ENCODE measurements around the gene RNF20.
"Not testable (repeated sequence)": the region's sequence is repeated elsewhere in the genome, so short reads cannot be mapped to it uniquely, and the experiment has no call there.

RNF20 gene

GRCh38 chr9:101536938-101537337, 3.3 kb downstream of the RNF20 start:
- DNase-seq (ENCODE audit: low read depth in 2 of 2): no peak

GRCh38 chr9:101540069-101540468, 6.4 kb downstream of the RNF20 start:
- no peak for DNase-seq (ENCODE audit: low read depth in 2 of 2)

- no peak for DNase-seq (ENCODE audit: low read depth in 2 of 2)
Measured at GRCh38 chr9:101543098-101543735, 9.6 kb downstream of the RNF20 start.

- DNase-seq (ENCODE audit: low read depth in 2 of 2): not testable (repeated sequence)
Measured at GRCh38 chr9:101549472-101550098, 15.9 kb downstream of the RNF20 start.

GRCh38 chr9:101561740-101562139, 28.1 kb downstream of the RNF20 start:
- no peak for DNase-seq (ENCODE audit: low read depth in 2 of 2)

GRCh38 chr9:101562966-101563365, 29.3 kb downstream of the RNF20 start:
- no peak for DNase-seq (ENCODE audit: low read depth in 2 of 2)

GRCh38 chr9:101564252-101564651, 30.6 kb downstream of the RNF20 start:
- no peak for DNase-seq (ENCODE audit: low read depth in 2 of 2)

GRCh38 chr9:101566904-101567724, 33.5 kb downstream of the RNF20 start:
- no peak for DNase-seq (ENCODE audit: low read depth in 2 of 2)

GRCh38 chr9:101567725-101568350, 34.2 kb downstream of the RNF20 start:
- DNase-seq (ENCODE audit: low read depth in 2 of 2): no peak

GRCh38 chr9:101569741-101570501, 36.3 kb downstream of the RNF20 start:
- DNase-seq (ENCODE audit: low read depth in 2 of 2): no peak

- DNase-seq (ENCODE audit: low read depth in 2 of 2): no peak
Measured at GRCh38 chr9:101571114-101571513, 37.5 kb downstream of the RNF20 start.

GRCh38 chr9:101572316-101572715, 38.7 kb downstream of the RNF20 start:
- no peak for DNase-seq (ENCODE audit: low read depth in 2 of 2)

- no peak for DNase-seq (ENCODE audit: low read depth in 2 of 2)
Measured at GRCh38 chr9:101574731-101575333, 41.2 kb downstream of the RNF20 start.

- DNase-seq (ENCODE audit: low read depth in 2 of 2): no peak
Measured at GRCh38 chr9:101578378-101578777, 44.7 kb downstream of the RNF20 start.

GRCh38 chr9:101579711-101580545, 46.3 kb downstream of the RNF20 start:
- no peak for DNase-seq (ENCODE audit: low read depth in 2 of 2)

- no peak for DNase-seq (ENCODE audit: low read depth in 2 of 2)
Measured at GRCh38 chr9:101582553-101582952, 48.9 kb downstream of the RNF20 start.

- DNase-seq (ENCODE audit: low read depth in 2 of 2): no peak
Measured at GRCh38 chr9:101585740-101586139, 52.1 kb downstream of the RNF20 start.

GRCh38 chr9:101586651-101587050, 53.0 kb downstream of the RNF20 start:
- DNase-seq (ENCODE audit: low read depth in 2 of 2): no peak

- no peak for DNase-seq (ENCODE audit: low read depth in 2 of 2)
Measured at GRCh38 chr9:101587332-101588043, 53.8 kb downstream of the RNF20 start.

- DNase-seq (ENCODE audit: low read depth in 2 of 2): not testable (repeated sequence)
Measured at GRCh38 chr9:101590074-101590473, 56.4 kb downstream of the RNF20 start.
